HepG2 (cell line): ENCODE measurements around the gene NMT2. TPM values are rescaled to one million over a fixed set of nuclear protein-coding genes. Genes with fewer than 3 reads are reported as not detected.

Experiments used
- ARNT2 ChIP-seq: sonication (generic); formaldehyde crosslinking; IDR thresholded peaks from 2 replicates; pipeline ENCODE4 v1.8.0; 2022; ENCODE audit warnings: mild to moderate bottlenecking, low read depth, missing genetic modification reagents, moderate library complexity
- DMAP1 ChIP-seq: IDR thresholded peaks from 2 replicates; pipeline ENCODE4 v1.6.1; 2016
- ISL2 ChIP-seq: sonication (generic); formaldehyde crosslinking; IDR thresholded peaks from 2 replicates; pipeline ENCODE4 v1.5.0; 2020; ENCODE audit warnings: missing genetic modification reagents
- MAF1 ChIP-seq: sonication (generic); formaldehyde crosslinking; IDR thresholded peaks from 2 replicates; pipeline ENCODE4 v1.5.0; 2020; ENCODE audit warnings: missing genetic modification reagents, borderline replicate concordance
- MED1 ChIP-seq: sonication (generic); formaldehyde crosslinking; IDR thresholded peaks from 2 replicates; pipeline ENCODE4 v1.4.0; 2020; ENCODE audit warnings: missing genetic modification reagents
- MIER2 ChIP-seq: IDR thresholded peaks from 2 replicates; pipeline ENCODE4 v1.6.1; 2016; ENCODE audit warnings: missing biosample characterization, missing genetic modification reagents
- NCOR1 ChIP-seq: fragments of 200-600 bp; sonication (generic); IDR thresholded peaks from 2 replicates; pipeline ENCODE4 v1.7.0; 2017; ENCODE audit warnings: antibody characterized with exemption, low read length, borderline replicate concordance
- PAF1 ChIP-seq: IDR thresholded peaks from 2 replicates; pipeline ENCODE4 v1.6.1; 2016; ENCODE audit warnings: missing genetic modification reagents, missing compliant biosample characterization
- PCBP1 ChIP-seq: fragments of 200-400 bp; formaldehyde crosslinking; IDR thresholded peaks from 2 replicates; pipeline ENCODE4 v1.6.1; 2017; ENCODE audit warnings: mild to moderate bottlenecking, low read depth, low read length, borderline replicate concordance
- POLR2G ChIP-seq: fragments of 200-400 bp; formaldehyde crosslinking; IDR thresholded peaks from 2 replicates; pipeline ENCODE4 v1.6.1; 2018; ENCODE audit warnings: mild to moderate bottlenecking, low read depth, low read length, moderate library complexity
- REPIN1 ChIP-seq: sonication (generic); formaldehyde crosslinking; IDR thresholded peaks from 2 replicates; pipeline ENCODE4 v1.8.0; 2022; ENCODE audit warnings: missing genetic modification reagents, low read depth, mild to moderate bottlenecking, borderline replicate concordance
- RFX3 ChIP-seq: IDR thresholded peaks from 2 replicates; pipeline ENCODE4 v1.6.1; 2016; ENCODE audit warnings: missing biosample characterization, missing genetic modification reagents
- RFXANK ChIP-seq: IDR thresholded peaks from 2 replicates; pipeline ENCODE4 v1.6.1; 2016
- TSC22D2 ChIP-seq: sonication (generic); formaldehyde crosslinking; IDR thresholded peaks from 2 replicates; pipeline ENCODE4 v1.5.1; 2020; ENCODE audit warnings: missing genetic modification reagents, mild to moderate bottlenecking, borderline replicate concordance
- ZKSCAN8 ChIP-seq: IDR thresholded peaks from 2 replicates; pipeline ENCODE4 v1.6.1; 2016; ENCODE audit warnings: borderline replicate concordance, missing genetic modification reagents, missing compliant biosample characterization
- ZNF121 ChIP-seq: sonication (generic); formaldehyde crosslinking; IDR thresholded peaks from 2 replicates; pipeline ENCODE4 v1.5.0; 2020; ENCODE audit warnings: mild to moderate bottlenecking, missing genetic modification reagents
- ZNF224 ChIP-seq: sonication (generic); formaldehyde crosslinking; IDR thresholded peaks from 2 replicates; pipeline ENCODE4 v1.5.0; 2020; ENCODE audit warnings: mild to moderate bottlenecking, missing genetic modification reagents
- ZNF326 ChIP-seq: sonication (generic); formaldehyde crosslinking; IDR thresholded peaks from 2 replicates; pipeline ENCODE4 v1.4.0; 2020; ENCODE audit warnings: missing genetic modification reagents, borderline replicate concordance
- ZNF614 ChIP-seq: IDR thresholded peaks from 2 replicates; pipeline ENCODE4 v1.6.1; 2018; ENCODE audit warnings: missing biosample characterization, missing genetic modification reagents, inconsistent platforms, borderline replicate concordance
- ZNF639 ChIP-seq: conservative IDR thresholded peaks from 2 replicates; pipeline ENCODE4 v1.6.1; 2018; ENCODE audit warnings: missing genetic modification reagents
- polyA plus RNA-seq, 8 experiments: library from polyadenylated mRNA; depleted of rRNA in 3 of 8; stranded (reverse) in 7 of 8; unstranded in 1 of 8; fragments of >200 nt; fragmentation: Illumina TruSeq in 4 of 8; extraction: Trizol in 4 of 8; gene quantifications; 2 replicates each; pipeline versions ENCODE4 v1.2.1 to v1.2.3, GENCODE V29; 2011 to 2016; ENCODE audit warnings: low read depth in 4 of 8, missing spikeins in 1 of 8, mixed read lengths in 1 of 8; ENCODE audit not compliant: insufficient read depth in 1 of 8
- total RNA-seq, 5 experiments: library from RNA; depleted of rRNA; stranded (reverse); fragments of >200 nt; fragmentation: Illumina TruSeq; extraction: Trizol; gene quantifications; 2 replicates each; pipeline ENCODE4 v1.2.3, GENCODE V29; 2016; ENCODE audit warnings: low read depth in 1 of 5
- TF ChIP-seq, protein P1 (sequence below): sonication (generic); formaldehyde crosslinking; IDR thresholded peaks from 2 replicates; pipeline ENCODE4 v1.9.0; 2021; ENCODE audit warnings: missing genetic modification reagents, borderline replicate concordance
- TF ChIP-seq, protein P2 (sequence below): sonication (generic); formaldehyde crosslinking; IDR thresholded peaks from 2 replicates; pipeline ENCODE4 v1.5.0; 2020; ENCODE audit warnings: missing genetic modification reagents, mild to moderate bottlenecking, borderline replicate concordance
- TF ChIP-seq, protein P3 (sequence below): sonication (generic); formaldehyde crosslinking; IDR thresholded peaks from 2 replicates; pipeline ENCODE4 v1.5.1; 2020; ENCODE audit warnings: mild to moderate bottlenecking, moderate library complexity, missing genetic modification reagents

The NMT2 gene
- total and polyA plus RNA-seq, 2 of the 13 experiments (the other 11 are each of a cell fraction or from before 2014, with no cell fraction given) = 10.1 to 23.8 TPM

DNA sequence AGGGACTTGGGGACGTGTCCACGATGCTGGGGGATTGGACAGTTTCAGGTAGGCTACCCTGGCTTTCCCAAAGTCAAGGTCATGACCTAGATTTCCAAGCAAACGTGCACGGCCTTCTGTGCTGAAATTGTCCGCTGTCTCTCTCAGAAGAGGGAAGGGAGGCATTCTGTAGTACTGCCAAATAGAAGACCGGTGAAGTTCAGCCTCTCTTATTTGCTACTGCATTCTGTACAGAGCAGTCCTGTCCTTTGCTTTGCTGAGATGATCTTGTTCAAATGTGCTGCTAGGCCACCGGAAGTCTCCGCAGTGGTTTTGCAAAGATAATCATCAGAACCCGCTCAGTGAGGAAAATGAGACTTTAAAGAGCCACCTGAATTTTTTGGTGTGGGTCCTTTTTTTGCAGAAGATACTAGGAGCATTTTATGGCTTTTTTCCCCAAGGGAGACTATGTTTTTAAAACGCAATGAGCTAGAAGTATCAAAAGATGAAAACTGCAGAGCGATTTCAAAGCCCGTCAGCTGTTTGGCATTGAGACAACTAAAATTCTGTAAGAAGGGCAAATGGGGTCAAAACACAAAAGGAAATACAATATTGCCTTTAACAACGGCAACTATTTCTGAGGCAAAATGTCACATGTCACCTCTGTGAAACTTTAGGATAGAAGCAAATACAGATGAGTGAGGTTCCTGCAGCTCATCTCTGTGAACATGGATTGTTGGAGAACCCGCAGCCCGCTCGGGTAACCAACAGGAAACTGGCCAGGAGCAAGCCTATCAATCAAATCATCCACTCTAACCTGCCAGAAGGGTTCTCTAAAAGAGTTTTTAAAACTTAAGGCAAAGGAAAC is 1.3 kb upstream of the NMT2 start (continued):
- TF ChIP-seq, protein P1, sequence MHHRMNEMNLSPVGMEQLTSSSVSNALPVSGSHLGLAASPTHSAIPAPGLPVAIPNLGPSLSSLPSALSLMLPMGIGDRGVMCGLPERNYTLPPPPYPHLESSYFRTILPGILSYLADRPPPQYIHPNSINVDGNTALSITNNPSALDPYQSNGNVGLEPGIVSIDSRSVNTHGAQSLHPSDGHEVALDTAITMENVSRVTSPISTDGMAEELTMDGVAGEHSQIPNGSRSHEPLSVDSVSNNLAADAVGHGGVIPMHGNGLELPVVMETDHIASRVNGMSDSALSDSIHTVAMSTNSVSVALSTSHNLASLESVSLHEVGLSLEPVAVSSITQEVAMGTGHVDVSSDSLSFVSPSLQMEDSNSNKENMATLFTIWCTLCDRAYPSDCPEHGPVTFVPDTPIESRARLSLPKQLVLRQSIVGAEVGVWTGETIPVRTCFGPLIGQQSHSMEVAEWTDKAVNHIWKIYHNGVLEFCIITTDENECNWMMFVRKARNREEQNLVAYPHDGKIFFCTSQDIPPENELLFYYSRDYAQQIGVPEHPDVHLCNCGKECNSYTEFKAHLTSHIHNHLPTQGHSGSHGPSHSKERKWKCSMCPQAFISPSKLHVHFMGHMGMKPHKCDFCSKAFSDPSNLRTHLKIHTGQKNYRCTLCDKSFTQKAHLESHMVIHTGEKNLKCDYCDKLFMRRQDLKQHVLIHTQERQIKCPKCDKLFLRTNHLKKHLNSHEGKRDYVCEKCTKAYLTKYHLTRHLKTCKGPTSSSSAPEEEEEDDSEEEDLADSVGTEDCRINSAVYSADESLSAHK = no peak
- TF ChIP-seq PAF1 (no peak), RFX3 (CRISPR knock-in tag) (no peak), NCOR1 (no peak), ISL2 (CRISPR knock-in tag) (no peak), POLR2G (no peak), DMAP1 (CRISPR knock-in tag) (no peak), MAF1 (no peak), ZNF121 (peak; percentile 49; the same call in 1 of the 2 replicates), MED1 (no peak), RFXANK (CRISPR knock-in tag) (no peak), ARNT2 (no peak), MIER2 (no peak), REPIN1 (CRISPR knock-in tag) (no peak), ZNF639 (CRISPR knock-in tag) (no peak), TSC22D2 (CRISPR knock-in tag) (no peak), ZNF224 (no peak), ZNF326 (CRISPR knock-in tag) (no peak), ZNF614 (CRISPR knock-in tag) (no peak), PCBP1 (no peak), ZKSCAN8 (CRISPR knock-in tag) (no peak)
- TF ChIP-seq, protein P2, sequence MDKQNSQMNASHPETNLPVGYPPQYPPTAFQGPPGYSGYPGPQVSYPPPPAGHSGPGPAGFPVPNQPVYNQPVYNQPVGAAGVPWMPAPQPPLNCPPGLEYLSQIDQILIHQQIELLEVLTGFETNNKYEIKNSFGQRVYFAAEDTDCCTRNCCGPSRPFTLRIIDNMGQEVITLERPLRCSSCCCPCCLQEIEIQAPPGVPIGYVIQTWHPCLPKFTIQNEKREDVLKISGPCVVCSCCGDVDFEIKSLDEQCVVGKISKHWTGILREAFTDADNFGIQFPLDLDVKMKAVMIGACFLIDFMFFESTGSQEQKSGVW (CRISPR knock-in tag) = no peak
- TF ChIP-seq, protein P3, sequence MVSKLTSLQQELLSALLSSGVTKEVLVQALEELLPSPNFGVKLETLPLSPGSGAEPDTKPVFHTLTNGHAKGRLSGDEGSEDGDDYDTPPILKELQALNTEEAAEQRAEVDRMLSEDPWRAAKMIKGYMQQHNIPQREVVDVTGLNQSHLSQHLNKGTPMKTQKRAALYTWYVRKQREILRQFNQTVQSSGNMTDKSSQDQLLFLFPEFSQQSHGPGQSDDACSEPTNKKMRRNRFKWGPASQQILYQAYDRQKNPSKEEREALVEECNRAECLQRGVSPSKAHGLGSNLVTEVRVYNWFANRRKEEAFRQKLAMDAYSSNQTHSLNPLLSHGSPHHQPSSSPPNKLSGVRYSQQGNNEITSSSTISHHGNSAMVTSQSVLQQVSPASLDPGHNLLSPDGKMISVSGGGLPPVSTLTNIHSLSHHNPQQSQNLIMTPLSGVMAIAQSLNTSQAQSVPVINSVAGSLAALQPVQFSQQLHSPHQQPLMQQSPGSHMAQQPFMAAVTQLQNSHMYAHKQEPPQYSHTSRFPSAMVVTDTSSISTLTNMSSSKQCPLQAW = 0 out of 2 replicates have a peak, but pooled peaks have one; percentile 22
